SK-N-SH treated with all-trans-retinoic acid at 6 μM for 48 hours (cell line): ENCODE measurements around the gene SIN3A.

Source experiments
- ARNTL ChIP-seq: fragments of 450-650 bp; formaldehyde crosslinking; IDR thresholded peaks from 2 replicates; pipeline ENCODE4 v1.5.0; 2020; ENCODE audit warnings: low read depth, mild to moderate bottlenecking, moderate library complexity, borderline replicate concordance
- CREB5 ChIP-seq: fragments of 250-450 bp; sonication (Bioruptor Pico); IDR thresholded peaks from 2 replicates; pipeline ENCODE4 v1.5.1; 2020; ENCODE audit warnings: low read depth, mild to moderate bottlenecking, moderate library complexity
- CSDC2 ChIP-seq: fragments of 250-450 bp; sonication (Bioruptor Pico); IDR thresholded peaks from 2 replicates; pipeline ENCODE4 v1.5.0; 2020; ENCODE audit warnings: mild to moderate bottlenecking, moderate library complexity
- ESRRG ChIP-seq: fragments of 250-450 bp; sonication (Bioruptor Pico); IDR thresholded peaks from 2 replicates; pipeline ENCODE4 v1.6.1; 2021; ENCODE audit warnings: mild to moderate bottlenecking
- GLIS3 ChIP-seq: fragments of 250-450 bp; sonication (Bioruptor Pico); IDR thresholded peaks from 2 replicates; pipeline ENCODE4 v1.5.0; 2020; ENCODE audit warnings: mild to moderate bottlenecking, moderate library complexity
- ISL1 ChIP-seq: fragments of 250-450 bp; sonication (Bioruptor Pico); IDR thresholded peaks from 2 replicates; pipeline ENCODE4 v2.1.2; 2022; ENCODE audit warnings: mild to moderate bottlenecking, moderate library complexity
- OSR1 ChIP-seq: fragments of 250-450 bp; sonication (Bioruptor Pico); IDR thresholded peaks from 2 replicates; pipeline ENCODE4 v1.8.0; 2022; ENCODE audit warnings: moderate library complexity, mild to moderate bottlenecking, inconsistent platforms
- PATZ1 ChIP-seq: fragments of 250-450 bp; sonication (Bioruptor Pico); IDR thresholded peaks from 2 replicates; pipeline ENCODE4 v1.8.0; 2020; ENCODE audit warnings: mild to moderate bottlenecking, moderate library complexity, borderline replicate concordance
- RARB ChIP-seq: fragments of 250-450 bp; sonication (Bioruptor Pico); IDR thresholded peaks from 2 replicates; pipeline ENCODE4 v1.8.0; 2021; ENCODE audit warnings: mild to moderate bottlenecking, moderate library complexity
- TCF4 ChIP-seq: fragments of 250-450 bp; sonication (Bioruptor Pico); IDR thresholded peaks from 2 replicates; pipeline ENCODE4 v1.8.0; 2021; ENCODE audit warnings: mild to moderate bottlenecking, moderate library complexity, borderline replicate concordance
- TSHZ2 ChIP-seq: fragments of 250-450 bp; sonication (Bioruptor Pico); IDR thresholded peaks from 2 replicates; pipeline ENCODE4 v1.5.0; 2020; ENCODE audit warnings: mild to moderate bottlenecking, moderate library complexity
- ZC3H10 ChIP-seq: fragments of 250-450 bp; sonication (Bioruptor Pico); IDR thresholded peaks from 2 replicates; pipeline ENCODE4 v1.5.1; 2021; ENCODE audit warnings: mild to moderate bottlenecking, moderate library complexity
- ZNF565 ChIP-seq: fragments of 450-650 bp; formaldehyde crosslinking; conservative IDR thresholded peaks from 2 replicates; pipeline ENCODE4 v1.5.0; 2020; ENCODE audit warnings: low read depth, mild to moderate bottlenecking, moderate library complexity
- ZNF70 ChIP-seq: fragments of 450-650 bp; formaldehyde crosslinking; IDR thresholded peaks from 2 replicates; pipeline ENCODE4 v1.5.0; 2020; ENCODE audit warnings: mild to moderate bottlenecking, moderate library complexity

GRCh38 chr15:75360391-75360790 is 91.1 kb downstream of the SIN3A start:
- TF ChIP-seq GLIS3 (no peak), ARNTL (CRISPR knock-in tag) (no peak), TSHZ2 (CRISPR knock-in tag) (no peak), CREB5 (CRISPR knock-in tag) (no peak), TCF4 (CRISPR knock-in tag) (no peak), RARB (CRISPR knock-in tag) (no peak), ZC3H10 (CRISPR knock-in tag) (no peak), ZNF565 (no peak), OSR1 (CRISPR knock-in tag) (no peak), CSDC2 (no peak), ESRRG (CRISPR knock-in tag) (no peak), ISL1 (CRISPR knock-in tag) (no peak), ZNF70 (CRISPR knock-in tag) (no peak), PATZ1 (no peak)
